Stimulated activated CD4-positive, alpha-beta T cell treated with anti-CD3 and anti-CD28 coated beads, Interleukin-15, amount 100 ng/mL, for 48 hours (primary cell): ENCODE measurements around the gene RPS6KC1.
"Not testable (repeated sequence)": the region's sequence is repeated elsewhere in the genome, so short reads cannot be mapped to it uniquely, and the experiment has no call there.

Experiments used
- DNase-seq, 2 donors: peaks; one replicate each; pipeline ENCODE4 v3.0.0-alpha.2; 2020; ENCODE audit warnings: low read depth in 2 of 2

RPS6KC1 gene

DNA sequence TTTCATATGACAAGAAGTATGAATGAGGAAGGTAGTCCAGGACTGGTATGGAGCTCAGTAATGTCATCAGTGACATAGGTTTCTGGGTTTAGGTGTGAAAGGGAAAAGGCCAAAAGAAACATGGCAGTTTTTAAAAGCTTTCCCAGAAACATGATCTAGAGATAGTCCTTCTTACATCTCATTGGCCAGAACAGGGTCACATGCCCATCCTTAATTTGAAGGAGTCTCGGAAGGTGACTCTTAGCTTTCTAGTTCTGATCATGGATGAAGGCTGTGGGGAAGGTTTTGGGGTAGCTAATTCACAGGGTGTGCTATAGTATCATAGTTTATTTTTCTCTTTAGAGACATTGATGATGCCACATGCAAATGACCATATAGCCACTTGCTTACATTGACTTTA is 55.3 kb downstream of the RPS6KC1 start:
- no peak for DNase-seq

DNA sequence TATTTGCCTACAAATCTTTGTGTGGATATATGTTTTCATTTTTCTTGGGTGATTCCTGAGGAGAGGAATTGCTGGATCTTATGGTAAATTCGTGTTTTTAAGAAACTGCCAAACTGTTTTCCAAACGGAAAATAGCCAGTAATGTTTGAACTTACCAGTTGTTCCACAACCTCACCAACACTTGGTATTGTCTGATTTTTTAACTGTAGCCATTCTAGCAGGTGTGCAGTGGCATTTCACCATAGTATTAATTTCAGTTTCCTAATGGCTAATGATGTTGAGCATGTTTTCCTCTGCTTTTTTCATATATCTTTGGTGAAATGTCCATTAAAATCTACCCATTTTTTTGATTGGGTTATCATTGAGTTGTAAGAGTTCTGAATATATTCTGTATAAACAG is 56.6 kb downstream of the RPS6KC1 start:
- no peak for DNase-seq

DNA sequence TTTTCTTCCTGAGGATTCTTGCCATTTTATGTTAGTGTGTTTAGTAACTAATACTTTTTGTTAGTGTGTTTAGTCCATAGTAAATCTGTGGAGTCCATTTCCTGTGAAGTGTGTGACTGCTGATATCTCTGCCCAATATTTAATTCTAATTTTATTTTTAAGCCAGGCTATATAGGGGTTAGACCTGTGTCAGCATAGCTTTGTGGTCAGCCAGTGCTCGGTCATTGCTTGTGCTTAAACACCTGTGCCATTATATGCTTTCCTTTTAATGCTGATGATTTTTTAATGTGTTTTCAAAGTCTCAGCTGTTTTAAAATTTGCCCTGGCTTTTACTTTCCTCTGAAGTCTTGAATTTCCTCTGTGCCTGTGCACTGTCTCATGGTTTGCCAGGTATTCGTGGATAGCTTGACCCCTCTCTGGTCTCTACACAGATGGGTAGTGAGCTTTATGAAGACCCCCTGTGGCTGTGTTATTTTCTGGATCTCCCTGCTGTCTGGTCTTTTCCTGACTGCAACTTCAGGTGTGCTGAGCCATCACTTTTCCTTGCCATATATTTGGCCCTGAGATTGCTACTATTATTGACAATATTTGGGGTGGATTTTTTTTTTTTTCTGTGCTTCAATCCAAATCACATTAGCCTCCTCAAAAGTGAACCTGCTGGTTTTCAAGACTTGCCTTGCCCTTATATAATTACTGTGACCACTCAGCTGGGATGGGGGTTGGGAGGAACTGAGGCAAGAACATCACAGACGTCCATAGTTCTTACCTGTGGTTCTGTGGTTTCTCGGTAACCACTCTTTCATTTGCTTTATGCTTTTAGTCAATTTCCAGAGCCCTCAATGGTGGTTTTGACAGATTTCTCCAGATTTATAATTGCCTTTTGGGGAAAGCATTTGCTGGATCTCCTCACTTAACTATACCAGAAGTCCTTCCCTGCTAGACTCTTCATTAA is 59.6 kb downstream of the RPS6KC1 start:
- DNase-seq: no peak

- no peak for DNase-seq
Observed at GRCh38 chr1:213111502-213111901, 60.5 kb downstream of the RPS6KC1 start.

DNA sequence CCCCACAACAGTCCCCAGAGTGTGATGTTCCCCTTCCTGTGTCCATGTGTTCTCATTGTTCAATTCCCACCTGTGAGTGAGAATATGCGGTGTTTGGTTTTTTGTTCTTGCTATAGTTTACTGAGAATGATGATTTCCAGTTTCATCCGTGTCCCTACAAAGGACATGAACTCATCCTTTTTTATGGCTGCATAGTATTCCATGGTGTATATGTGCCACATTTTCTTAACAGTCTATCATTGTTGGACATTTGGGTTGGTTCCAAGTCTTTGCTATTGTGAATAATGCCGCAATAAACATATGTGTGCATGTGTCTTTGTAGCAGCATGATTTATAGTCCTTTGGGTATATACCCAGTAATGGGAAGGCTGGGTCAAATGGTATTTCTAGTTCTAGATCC is 61.7 kb downstream of the RPS6KC1 start:
- DNase-seq: not testable (repeated sequence)

GRCh38 chr1:213117699-213118180 is 66.7 kb downstream of the RPS6KC1 start:
- peak in 1 of 2 donors; percentile 1 for DNase-seq

DNA sequence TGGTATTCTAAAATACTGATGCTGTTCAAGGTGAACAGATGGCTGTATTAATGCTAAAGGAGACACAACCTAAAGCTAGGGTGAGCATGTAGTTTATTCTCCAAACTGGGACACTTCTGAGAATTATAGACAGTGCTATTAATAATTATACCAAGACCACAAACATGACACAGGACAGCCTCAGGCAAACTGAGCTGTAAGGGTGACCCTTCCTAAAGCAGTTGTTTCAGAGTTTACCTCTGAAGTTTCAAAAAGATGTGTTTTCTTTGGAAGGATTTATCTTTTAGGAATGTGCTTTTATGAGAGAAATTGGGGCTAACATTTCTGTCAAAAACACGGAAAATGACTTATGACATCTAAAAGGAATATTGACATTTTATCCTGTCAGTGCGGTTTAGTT is 68.8 kb downstream of the RPS6KC1 start:
- no peak for DNase-seq

DNA sequence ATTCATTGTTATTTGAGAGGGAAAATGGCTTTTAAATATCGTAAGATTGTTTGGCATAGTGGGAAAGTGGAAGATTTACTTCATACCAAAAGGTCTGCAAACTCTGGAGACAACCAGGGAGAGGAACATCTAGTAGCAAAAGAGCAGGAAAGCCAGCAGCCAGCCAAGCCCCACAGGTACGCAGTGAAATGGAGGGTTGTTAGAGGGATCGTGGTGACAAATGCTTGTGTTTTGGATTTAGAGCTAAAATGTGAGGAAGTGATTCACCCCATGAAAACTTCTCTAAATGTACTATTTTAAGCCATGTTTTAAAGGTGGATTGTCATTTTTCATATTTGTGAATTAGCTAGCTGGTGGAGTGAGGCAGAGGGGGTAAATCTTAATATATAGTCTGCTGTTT is 69.3 kb downstream of the RPS6KC1 start:
- no peak for DNase-seq

GRCh38 chr1:213120961-213121360 is 69.9 kb downstream of the RPS6KC1 start:
- no peak for DNase-seq

- no peak for DNase-seq
Observed at GRCh38 chr1:213122514-213122929, 71.5 kb downstream of the RPS6KC1 start.

DNA sequence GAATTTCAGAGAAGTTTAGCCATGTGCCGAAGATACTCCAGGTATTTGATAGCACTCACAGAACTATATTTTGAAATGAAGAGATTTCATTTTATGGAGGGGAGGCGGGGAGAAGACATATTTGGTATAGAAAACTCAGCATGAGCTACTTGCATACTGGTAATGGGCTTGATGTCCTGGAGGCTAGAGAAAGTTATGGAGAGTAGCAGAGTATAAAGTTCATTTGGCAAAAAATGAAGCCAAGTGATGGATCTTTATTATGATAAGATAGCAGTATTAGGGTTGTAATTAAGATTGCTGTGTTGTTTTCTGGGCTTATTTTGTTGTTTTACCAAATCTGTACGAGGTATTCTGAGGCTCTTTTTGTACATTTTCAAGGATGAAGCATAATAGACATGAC is 72.0 kb downstream of the RPS6KC1 start:
- no peak for DNase-seq

DNA sequence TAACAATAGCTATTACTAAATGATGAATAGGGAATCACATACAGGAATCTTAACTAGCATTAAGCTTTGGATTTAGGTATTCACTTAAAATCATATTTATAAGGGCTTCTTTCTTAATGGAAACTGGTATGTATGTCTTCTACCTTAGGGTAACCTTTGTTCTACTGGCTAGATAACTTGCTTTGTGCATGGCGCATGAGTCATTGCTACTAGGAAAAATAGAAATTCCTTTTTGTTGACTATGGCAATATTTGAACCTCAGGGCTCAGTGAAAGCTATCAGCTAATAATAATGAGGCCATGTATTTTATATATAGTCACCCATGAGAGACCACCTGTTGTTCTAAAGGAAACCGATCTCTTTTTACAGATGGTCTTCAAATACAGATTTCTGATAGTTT is 72.5 kb downstream of the RPS6KC1 start:
- DNase-seq: no peak

- DNase-seq: no peak
Observed at GRCh38 chr1:213124590-213124989, 73.5 kb downstream of the RPS6KC1 start.

DNA sequence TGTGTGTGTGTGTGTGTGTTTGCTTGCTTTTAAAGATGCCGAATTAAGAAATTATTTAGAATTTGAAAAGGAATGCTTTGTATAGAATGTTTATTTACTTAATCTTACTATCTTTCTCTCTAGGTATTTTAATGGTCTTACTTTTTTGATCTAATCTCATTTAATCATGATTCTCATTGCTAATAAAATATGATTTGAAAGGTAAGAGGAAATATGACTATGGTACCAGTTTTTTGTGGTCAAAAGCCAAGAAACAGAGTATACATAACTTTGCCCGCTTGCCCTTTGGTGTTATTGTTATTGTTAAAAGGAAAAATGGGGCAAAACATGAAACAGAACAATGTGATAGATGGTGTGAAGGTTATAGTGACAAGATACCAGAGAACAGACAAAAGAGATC is 74.6 kb downstream of the RPS6KC1 start:
- DNase-seq: no peak

DNA sequence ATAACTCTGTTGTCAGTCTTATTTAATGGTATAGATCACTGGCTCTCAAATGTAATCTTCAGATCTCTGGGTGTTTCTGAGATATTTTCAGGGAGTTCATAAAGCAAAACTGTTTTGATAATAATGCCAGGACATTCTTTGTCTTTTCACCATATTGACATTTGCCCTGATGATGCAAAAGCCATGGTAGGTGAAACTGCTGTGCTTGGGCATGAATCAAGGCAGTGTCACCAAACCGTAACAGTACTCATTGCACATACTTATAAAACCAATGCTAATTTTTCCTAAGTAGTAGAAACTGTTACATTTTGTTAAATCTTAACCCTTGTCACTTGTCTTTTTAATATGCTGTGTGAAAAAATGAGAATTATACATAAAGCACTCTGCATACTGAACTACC is 76.0 kb downstream of the RPS6KC1 start:
- no peak for DNase-seq

GRCh38 chr1:213131851-213132655 is 81.0 kb downstream of the RPS6KC1 start:
- DNase-seq: no peak

GRCh38 chr1:213135572-213135971 is 84.5 kb downstream of the RPS6KC1 start:
- no peak for DNase-seq

GRCh38 chr1:213136190-213136917 is 85.3 kb downstream of the RPS6KC1 start:
- DNase-seq: no peak

- DNase-seq: no peak
Observed at GRCh38 chr1:213138391-213138790, 87.3 kb downstream of the RPS6KC1 start.

DNA sequence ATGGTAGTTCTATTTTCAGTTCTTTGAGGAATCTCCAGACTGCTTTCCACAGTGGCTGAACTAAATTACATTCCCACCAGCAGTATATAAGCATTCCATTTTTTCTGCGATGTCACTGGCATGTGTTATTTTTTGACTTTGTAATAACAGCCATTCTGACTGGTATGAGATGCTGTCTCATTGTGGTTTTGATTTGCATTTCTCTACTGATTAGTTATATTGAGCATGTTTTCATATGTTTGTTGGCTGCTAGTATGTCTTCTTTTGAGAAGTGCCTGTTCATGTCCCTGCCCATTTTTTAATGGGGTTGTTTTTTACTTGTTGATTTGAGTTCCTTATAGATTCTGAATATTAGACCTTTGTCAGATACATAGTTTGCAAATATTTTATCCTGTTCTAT is 87.9 kb downstream of the RPS6KC1 start:
- no peak for DNase-seq

DNA sequence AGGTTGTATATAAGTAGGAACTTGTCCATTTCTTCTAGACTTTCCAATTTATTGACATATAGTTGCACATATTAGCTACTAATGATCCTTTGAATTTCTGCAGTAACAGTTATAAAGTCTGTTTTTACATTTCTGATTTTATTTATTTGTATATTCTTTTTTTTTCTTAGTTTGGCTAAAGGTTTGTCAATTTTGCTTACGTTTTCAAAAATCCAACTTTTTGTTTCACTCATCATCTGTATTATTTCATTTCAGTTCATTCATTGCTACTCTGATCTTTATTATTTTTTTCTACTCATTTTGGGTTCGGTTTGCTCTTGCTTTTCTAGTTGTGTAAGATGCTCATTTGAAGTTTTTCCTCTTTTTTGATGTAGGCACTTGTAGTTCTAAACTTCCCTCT is 97.9 kb downstream of the RPS6KC1 start:
- DNase-seq: no peak

- DNase-seq: not testable (repeated sequence)
Observed at GRCh38 chr1:213150090-213150489, 99.0 kb downstream of the RPS6KC1 start.
